ENCODE measurements around the gene SAAL1.

SAAL1 gene

GRCh38 chr11:18064450-18065054, 41.3 kb downstream of the SAAL1 start:
- H3K4me3 ChIP-seq (ENCODE audit: low read depth, low read length): no peak overlapping the region
- TF ChIP-seq, protein P1, sequence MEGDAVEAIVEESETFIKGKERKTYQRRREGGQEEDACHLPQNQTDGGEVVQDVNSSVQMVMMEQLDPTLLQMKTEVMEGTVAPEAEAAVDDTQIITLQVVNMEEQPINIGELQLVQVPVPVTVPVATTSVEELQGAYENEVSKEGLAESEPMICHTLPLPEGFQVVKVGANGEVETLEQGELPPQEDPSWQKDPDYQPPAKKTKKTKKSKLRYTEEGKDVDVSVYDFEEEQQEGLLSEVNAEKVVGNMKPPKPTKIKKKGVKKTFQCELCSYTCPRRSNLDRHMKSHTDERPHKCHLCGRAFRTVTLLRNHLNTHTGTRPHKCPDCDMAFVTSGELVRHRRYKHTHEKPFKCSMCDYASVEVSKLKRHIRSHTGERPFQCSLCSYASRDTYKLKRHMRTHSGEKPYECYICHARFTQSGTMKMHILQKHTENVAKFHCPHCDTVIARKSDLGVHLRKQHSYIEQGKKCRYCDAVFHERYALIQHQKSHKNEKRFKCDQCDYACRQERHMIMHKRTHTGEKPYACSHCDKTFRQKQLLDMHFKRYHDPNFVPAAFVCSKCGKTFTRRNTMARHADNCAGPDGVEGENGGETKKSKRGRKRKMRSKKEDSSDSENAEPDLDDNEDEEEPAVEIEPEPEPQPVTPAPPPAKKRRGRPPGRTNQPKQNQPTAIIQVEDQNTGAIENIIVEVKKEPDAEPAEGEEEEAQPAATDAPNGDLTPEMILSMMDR (IDR thresholded peaks at IDR 0.05; ENCODE audit: borderline replicate concordance, insufficient read depth, low read depth, low read length): no peak

DNA sequence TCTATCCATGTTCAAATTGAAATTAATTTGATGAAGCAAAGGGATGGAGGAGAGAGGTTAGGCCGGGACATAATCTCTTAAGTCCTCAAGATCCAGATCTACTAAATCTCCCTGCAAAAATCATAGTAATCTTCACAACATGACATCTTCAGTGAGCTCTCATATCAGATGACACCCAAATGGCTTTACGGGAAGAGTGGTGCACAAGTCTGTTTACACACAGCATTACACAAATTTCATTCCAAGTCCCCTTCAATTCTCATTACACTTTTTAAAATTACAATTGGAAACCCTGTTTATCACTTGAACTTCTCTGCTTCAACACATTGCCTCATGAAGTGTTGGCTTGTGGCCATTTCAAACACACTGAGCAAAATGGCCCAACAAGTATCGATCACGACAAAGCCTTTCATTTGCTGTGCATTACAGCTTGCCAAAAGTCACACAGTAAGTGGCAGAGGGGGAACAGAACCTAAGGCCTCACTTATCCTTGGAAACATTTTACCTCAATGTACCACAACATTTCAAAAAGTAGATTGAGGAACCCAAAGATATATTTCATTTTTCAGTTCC, 41.9 kb downstream of the SAAL1 start:
- no peak overlapping the region for H3K4me3 ChIP-seq (ENCODE audit: low read depth, low read length)
- TF ChIP-seq, protein P1 (IDR thresholded peaks at IDR 0.05; ENCODE audit: borderline replicate concordance, insufficient read depth, low read depth, low read length): no peak

DNA sequence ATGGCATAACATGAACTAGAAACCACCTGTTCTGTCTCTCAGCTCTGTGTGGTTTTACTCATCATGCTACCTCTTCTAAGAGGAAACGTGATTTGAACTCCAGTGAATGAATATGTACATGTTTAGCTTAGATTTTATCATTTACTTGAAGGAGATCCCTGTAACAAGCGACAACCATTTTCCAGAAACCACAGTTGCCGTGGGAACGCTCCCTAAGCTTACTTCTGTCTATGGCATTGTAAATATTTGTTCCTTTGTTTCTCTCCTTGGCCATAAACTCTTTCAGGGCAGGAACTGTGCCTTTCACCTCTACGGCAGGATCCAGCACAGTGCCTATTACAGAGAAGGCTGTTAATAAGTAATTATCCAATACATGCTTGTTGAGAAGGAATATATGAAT, 42.8 kb downstream of the SAAL1 start:
- H3K4me3 ChIP-seq (ENCODE audit: low read depth, low read length): no peak overlapping the region
- TF ChIP-seq, protein P1 (IDR thresholded peaks at IDR 0.05; ENCODE audit: borderline replicate concordance, insufficient read depth, low read depth, low read length): no peak

GRCh38 chr11:18061351-18061750, 44.5 kb downstream of the SAAL1 start:
- H3K4me3 ChIP-seq (ENCODE audit: low read depth, low read length): no peak overlapping the region

GRCh38 chr11:18056561-18057181, 49.2 kb downstream of the SAAL1 start:
- H3K4me3 ChIP-seq (ENCODE audit: low read depth, low read length): no peak overlapping the region
- TF ChIP-seq, protein P1 (IDR thresholded peaks at IDR 0.05; ENCODE audit: borderline replicate concordance, insufficient read depth, low read depth, low read length): no peak

More at GRCh38 chr11:18061351-18061750, 44.5 kb downstream of the SAAL1 start:
- TF ChIP-seq, protein P1 (IDR thresholded peaks at IDR 0.05; ENCODE audit: borderline replicate concordance, insufficient read depth, low read depth, low read length): no peak

GRCh38 chr11:18054511-18055103, 51.3 kb downstream of the SAAL1 start:
- TF ChIP-seq, protein P1 (IDR thresholded peaks at IDR 0.05; ENCODE audit: borderline replicate concordance, insufficient read depth, low read depth, low read length): no peak
- no peak overlapping the region for H3K4me3 ChIP-seq (ENCODE audit: low read depth, low read length)

Measured in GM12875 (cell line).